ENCODE measurements around the gene COA7. TPM values are rescaled to one million over a fixed set of nuclear protein-coding genes. Genes with fewer than 3 reads are reported as not detected.

Gene COA7
- total RNA-seq, 4 donors from 2014 or later, result 2.2 to 12.7 (median 9.1) TPM

- Histone ChIP-seq H3K9me3 (no peaks in the 10 kb centered on the region), H3K4me1 (no peaks in the 10 kb centered on the region), H3K27ac (no peak overlapping the region), H3K4me3 (no peak overlapping the region), H3K36me3 (no peaks in the 10 kb centered on the region), H3K27me3 (no peaks in the 10 kb centered on the region)
- in situ Hi-C loops (cut with MboI; ENCODE audit: low pct_ligation_motif_present in 1 of 4, low pct_unique_long_range_greater_than_20kb in 1 of 4, low sequenced_read_pairs in 3 of 4) (no loop called here), intact Hi-C loops (cut with DNase I; ENCODE audit: low total_unique reads) (no loop called here)
- WGBS, 2 donors (ENCODE audit: low coverage in 1 of 2), result 91% methylated on average over 1 of the region's 1 CpG; no CpG with 5 or more reads in 1 of the 2 donors
- DNase-seq, result no peak
- TF ChIP-seq POLR2A (IDR thresholded peaks at IDR 0.05), result no peak
- no peak for TF ChIP-seq EP300 (IDR thresholded peaks at IDR 0.05; ENCODE audit: low read depth)
- TF ChIP-seq POLR2AphosphoS5 (IDR thresholded peaks at IDR 0.05), result no peak
- TF ChIP-seq CTCF (IDR thresholded peaks at IDR 0.05), result no peak
Measured at GRCh38 chr1:52658795-52659194, 39.4 kb downstream of the COA7 start.

- no peaks in the 10 kb centered on the region for H3K9me3 ChIP-seq
- intact Hi-C loops (cut with DNase I; ENCODE audit: low total_unique reads), result no loop called here
- no peaks in the 10 kb centered on the region for H3K36me3 ChIP-seq
- no peaks in the 10 kb centered on the region for H3K27me3 ChIP-seq
- TF ChIP-seq POLR2AphosphoS5 (IDR thresholded peaks at IDR 0.05) (no peak), EP300 (IDR thresholded peaks at IDR 0.05; ENCODE audit: low read depth) (no peak), POLR2A (IDR thresholded peaks at IDR 0.05) (no peak), CTCF (IDR thresholded peaks at IDR 0.05) (no peak)
- no peak overlapping the region for H3K27ac ChIP-seq
- 92 to 100% methylated on average over 2 to 3 of the region's 3 CpGs for WGBS, 2 donors (ENCODE audit: low coverage in 1 of 2)
- no peaks in the 10 kb centered on the region for H3K4me1 ChIP-seq
- in situ Hi-C loops (cut with MboI; ENCODE audit: low pct_ligation_motif_present in 1 of 4, low pct_unique_long_range_greater_than_20kb in 1 of 4, low sequenced_read_pairs in 3 of 4), result no loop called here
- DNase-seq, result no peak
- H3K4me3 ChIP-seq, result no peak overlapping the region
Measured at GRCh38 chr1:52657702-52658101, 40.4 kb downstream of the COA7 start.

GRCh38 chr1:52654063-52654462 lies 44.1 kb downstream of the COA7 start:
- Histone ChIP-seq H3K9me3 (no peaks in the 10 kb centered on the region), H3K4me3 (no peak overlapping the region), H3K27me3 (no peaks in the 10 kb centered on the region), H3K36me3 (no peaks in the 10 kb centered on the region), H3K27ac (no peak overlapping the region), H3K4me1 (no peaks in the 10 kb centered on the region)
- in situ Hi-C loops (cut with MboI; ENCODE audit: low pct_ligation_motif_present in 1 of 4, low pct_unique_long_range_greater_than_20kb in 1 of 4, low sequenced_read_pairs in 3 of 4), result no loop called here
- TF ChIP-seq POLR2A (IDR thresholded peaks at IDR 0.05) (no peak), POLR2AphosphoS5 (IDR thresholded peaks at IDR 0.05) (no peak), EP300 (IDR thresholded peaks at IDR 0.05; ENCODE audit: low read depth) (no peak), CTCF (IDR thresholded peaks at IDR 0.05) (no peak)
- intact Hi-C loops (cut with DNase I; ENCODE audit: low total_unique reads), result no loop called here
- DNase-seq, result no peak

- in situ Hi-C loops (cut with MboI; ENCODE audit: low pct_ligation_motif_present in 1 of 4, low pct_unique_long_range_greater_than_20kb in 1 of 4, low sequenced_read_pairs in 3 of 4) (no loop called here), intact Hi-C loops (cut with DNase I; ENCODE audit: low total_unique reads) (no loop called here)
- no peaks in the 10 kb centered on the region for H3K36me3 ChIP-seq
- 89 to 94% methylated on average over 5 of the region's 5 CpGs for WGBS, 2 donors (ENCODE audit: low coverage in 1 of 2)
- no peaks in the 10 kb centered on the region for H3K4me1 ChIP-seq
- no peaks in the 10 kb centered on the region for H3K27me3 ChIP-seq
- H3K4me3 ChIP-seq, result no peak overlapping the region
- no peaks in the 10 kb centered on the region for H3K9me3 ChIP-seq
- no peak overlapping the region for H3K27ac ChIP-seq
- no peak for DNase-seq
- TF ChIP-seq POLR2AphosphoS5 (IDR thresholded peaks at IDR 0.05) (no peak), POLR2A (IDR thresholded peaks at IDR 0.05) (no peak), CTCF (IDR thresholded peaks at IDR 0.05) (no peak), EP300 (IDR thresholded peaks at IDR 0.05; ENCODE audit: low read depth) (no peak)
Measured at GRCh38 chr1:52653207-52653849, 44.8 kb downstream of the COA7 start.
